EL (cell line): ENCODE measurements around the gene EXTL1.
A peak's percentile ranks its signal among the peaks of the same experiment; 100 is the strongest.

ENCODE experiments used
- DNase-seq: peaks from one replicate; pipeline ENCODE4 v3.0.0-alpha.2; 2016

The EXTL1 gene

DNA sequence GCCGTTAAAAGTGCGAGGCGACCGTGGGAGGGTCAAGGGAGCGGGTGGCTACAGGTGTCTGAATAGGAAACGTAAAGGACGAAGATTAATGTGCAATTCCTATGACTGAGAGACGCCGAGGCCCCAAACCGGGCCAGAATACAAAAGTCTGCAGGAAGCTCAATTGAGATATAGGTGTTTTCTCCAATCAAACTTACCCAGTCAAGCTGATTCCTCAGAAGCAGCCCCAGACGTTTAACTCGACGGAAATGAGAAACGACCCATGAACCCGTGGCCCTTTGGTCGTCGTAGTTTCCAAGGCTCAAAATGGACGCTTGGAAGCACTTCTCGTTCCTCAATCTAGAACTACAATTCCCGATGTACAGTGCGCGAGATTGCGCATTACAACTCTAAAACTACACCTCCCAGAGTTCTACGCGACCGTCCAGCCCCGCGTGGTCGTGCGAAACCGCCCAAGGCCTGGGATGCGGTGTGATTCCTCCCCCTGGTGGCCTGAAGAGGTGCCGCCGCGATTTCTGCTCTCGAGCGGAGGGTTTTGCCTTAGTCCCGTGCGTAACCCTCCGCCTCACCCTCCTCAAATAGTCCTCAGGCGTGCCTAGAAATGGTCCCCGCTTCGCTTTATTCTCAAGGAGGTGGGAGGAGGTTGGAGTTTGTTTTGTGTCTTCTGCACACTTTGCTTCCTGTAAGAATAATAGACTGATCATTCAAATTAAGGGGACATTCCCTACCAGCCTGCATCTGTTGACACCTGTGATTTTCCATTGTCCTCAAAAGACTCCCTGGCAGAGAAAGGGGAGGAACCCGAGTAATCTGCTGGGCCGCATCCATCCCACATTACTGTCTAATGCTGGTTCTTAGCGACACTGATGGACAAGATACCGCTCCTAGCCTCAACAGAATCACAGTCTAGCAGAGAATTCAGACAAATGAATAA lies 23.5 kb upstream of the EXTL1 start, which contains the start of gene PAFAH2:
TSS of gene PAFAH2 (minus strand) at position 236 of the 934 bp plus-strand sequence. CDS start 7,247 bp downstream, outside the sequence.
- DNase-seq, result peak; percentile 99

DNA sequence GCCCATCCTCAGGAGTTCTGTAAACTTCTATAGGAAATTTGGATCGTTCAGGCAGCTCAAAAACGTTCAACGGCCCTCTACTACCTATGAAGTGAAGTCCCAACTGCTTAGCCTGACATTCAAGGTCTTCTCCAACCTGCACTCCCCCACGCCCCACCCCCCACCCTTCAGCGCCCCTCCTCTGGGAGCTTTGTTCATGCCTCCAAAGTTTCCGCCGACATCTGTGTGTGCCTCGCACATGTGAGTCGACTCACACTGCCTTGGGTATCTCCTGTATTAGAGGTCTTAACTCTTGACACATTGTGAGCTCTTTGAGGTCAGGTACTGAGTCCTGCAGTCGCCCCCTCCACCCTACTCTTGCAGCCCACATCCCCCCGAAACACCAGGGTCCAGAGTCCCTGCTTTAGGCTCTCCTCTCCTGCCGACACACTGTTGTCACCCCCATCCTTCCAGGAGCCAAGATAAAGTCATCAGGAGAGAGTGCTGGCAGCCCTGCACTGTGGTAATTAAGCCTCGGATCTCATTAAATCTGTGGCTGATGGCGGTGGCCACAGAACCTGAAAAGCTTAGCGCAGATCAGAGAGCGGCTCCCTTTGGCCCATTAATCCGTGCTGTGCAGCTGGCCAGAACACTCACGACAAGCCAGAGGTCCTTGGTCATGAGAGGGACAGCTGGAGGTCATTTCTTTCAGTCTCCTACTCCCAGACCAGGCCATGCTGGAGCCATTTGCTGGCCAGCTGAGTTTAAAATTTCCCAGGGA lies 22.4 kb upstream of the EXTL1 start:
- no peak for DNase-seq

DNA sequence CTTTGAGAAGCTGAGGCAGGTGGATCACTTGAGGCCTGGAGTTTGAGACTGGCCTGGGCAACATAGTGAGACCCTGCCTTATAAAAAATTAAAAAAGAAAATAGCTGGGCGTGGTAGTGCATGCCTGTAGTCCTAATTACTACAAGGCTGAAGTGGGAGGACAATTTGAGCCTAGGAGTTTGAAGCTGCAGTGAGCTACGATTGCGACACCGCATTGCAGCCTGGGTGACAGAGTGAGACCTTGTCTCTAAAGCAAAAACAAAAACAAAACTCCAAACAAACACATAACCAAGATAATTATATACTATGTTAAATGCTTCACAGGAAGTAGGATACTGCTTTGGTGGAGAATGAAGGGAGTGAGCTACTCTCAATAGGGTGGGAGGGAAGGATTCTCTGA lies 18.3 kb upstream of the EXTL1 start:
- DNase-seq, result no peak

DNA sequence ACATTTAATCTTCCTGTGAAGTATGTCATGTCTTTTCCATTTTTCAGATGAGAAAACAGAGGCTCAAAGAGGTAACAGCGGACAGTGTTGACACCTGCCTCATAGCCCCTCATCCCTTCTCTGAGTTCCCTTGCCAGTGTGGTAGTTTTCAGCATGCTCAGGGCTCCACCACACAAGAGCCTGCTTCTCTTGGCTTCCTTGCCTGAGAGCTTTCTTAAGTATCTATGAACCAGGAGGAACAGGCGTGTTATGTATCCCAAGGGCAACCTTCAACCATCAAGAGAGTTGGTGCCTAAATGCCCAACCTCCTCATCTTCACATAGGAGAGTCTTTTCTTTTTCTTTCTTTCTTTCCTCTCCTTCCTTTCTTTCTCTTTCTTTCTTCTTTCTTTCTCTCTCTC lies 17.8 kb upstream of the EXTL1 start:
- DNase-seq, result no peak

DNA sequence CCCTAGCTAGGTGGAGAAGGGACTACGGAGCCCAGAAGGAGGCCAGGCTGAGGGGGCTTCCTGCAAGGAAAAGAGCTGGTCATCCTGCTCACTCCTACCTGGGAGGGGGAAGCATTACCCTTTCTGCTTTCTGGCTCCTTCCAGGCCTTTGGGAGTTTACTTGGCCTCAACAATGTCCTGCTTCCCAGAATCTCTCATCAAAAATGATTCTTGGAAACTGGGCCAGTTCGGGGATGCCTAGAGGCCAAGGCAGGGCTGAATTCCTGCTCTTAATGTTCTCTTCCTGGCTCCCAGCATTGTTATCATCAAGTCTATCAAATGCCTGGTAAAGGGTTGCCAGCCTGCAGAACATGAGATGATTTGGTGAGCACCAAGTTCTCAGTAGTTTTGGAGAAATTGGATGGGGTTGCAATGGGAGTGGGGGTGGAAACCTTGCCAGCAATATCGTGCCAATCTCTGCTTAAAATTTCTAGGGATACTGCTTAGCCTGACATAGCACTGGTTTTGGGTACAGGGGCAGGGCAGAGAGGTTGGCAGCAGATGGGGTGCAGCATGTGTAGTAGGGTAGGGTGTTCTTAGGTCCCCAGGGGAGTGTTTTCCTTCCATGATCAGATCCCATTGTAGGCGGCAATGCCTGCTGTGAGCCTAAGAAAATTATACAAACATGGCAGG lies 16.0 kb upstream of the EXTL1 start:
- DNase-seq, result no peak

DNA sequence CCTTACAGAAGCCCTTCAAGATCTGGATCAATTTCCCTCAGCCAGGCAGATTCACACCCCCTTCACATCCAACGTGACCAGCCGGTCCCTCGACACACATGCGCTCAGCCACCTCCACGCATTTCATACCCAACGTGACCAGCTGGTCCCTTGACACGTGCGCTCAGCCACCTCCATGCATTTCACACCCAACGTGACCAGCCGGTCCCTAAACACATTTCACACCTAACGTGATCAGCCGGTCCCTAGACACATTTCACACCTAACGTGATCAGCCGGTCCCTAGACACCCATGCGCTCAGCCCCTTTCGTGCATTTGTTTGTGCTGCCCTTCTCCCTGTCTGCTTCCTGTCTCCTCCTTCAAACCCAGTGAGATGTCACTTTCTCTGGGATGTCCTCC lies 14.9 kb upstream of the EXTL1 start:
- no peak for DNase-seq

DNA sequence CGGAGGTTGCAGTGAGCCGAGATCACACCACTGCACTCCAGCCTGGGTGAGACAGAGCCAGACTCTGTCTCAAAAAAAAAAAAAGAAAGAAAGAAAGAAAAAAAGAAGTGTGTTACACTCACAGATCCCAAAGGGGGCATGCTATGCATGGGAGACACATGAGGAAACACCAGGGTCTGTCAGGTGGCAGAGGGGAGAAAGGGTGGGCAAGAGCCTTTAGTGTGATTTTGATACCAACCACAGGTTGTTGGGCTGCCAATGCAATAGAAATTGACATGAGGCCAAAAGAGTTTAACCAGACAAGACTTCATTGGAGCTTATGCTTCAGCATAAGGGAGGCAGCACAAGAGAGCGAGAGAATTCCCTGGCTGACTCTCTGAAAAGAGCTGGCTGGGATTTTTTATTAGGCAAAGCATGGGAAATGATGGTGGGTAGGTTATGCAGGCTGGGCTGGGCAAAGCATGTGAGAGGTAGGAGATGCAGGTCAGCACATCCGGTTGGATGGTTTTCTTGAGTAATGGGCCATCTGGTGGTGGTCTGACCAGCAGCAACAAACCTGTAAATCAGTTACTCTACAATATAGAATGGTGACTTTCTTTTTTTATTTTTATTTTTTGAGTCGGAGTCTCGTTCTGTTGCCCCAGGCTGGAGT lies 11.7 kb upstream of the EXTL1 start:
- no peak for DNase-seq

DNA sequence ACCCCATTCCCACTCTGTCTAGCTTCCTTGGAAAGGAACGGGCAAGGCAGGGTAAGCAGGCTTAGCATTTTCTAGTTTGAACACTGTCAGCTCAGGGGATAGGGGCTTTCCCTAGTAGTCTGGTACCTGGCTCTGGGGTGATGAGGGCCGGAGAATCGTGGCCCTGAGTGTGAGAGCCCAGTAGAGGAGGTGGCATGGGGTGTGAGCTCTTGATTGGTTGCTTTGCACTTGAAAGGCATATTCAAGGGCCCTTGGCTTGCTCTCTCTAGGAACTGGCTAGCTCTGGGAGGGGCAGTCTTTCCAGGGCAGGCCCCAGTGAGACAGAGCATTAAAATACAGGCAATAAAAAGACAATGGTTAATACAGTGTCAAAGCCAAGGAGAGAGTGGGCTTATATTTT lies 10.8 kb upstream of the EXTL1 start:
- DNase-seq, result no peak

DNA sequence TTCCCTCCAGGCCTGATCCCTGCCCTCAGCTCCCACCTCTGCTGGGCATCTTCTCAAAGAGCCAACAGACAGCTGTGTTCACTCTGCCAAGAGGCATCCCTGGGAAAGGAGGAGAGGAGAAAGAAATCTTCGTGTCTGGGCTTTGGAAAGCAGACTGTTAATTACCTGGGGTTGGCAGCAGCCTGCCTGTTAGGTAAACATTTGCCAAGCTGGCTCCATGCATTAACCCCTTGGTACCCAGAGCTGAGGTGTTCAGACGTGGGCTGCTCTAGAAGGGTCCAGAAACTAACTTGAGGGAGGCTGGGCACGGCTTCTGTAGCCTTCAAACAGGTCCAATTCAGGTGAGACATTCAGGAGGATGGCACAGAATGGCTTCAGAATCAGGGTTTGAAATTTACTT lies 8.7 kb upstream of the EXTL1 start:
- DNase-seq, result no peak

DNA sequence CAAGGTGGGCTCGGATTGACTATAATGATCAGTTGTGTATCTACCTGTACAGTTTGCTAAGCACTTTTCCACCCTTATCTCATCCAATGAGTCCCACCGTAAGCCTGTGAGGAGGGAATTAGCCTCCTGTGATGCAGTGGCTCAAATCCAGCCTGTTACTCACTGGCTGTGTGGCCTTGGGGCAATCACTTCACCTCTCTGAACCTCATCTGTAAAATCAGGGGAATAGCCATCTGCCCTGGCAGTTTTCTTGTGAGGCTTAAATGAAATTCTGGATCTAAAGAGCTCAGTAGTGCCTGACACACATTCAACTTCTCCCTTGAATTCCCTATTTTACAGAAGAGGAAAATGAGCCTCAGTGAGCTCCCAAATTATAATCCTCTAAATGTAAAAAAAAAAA lies 7.4 kb upstream of the EXTL1 start:
- no peak for DNase-seq

DNA sequence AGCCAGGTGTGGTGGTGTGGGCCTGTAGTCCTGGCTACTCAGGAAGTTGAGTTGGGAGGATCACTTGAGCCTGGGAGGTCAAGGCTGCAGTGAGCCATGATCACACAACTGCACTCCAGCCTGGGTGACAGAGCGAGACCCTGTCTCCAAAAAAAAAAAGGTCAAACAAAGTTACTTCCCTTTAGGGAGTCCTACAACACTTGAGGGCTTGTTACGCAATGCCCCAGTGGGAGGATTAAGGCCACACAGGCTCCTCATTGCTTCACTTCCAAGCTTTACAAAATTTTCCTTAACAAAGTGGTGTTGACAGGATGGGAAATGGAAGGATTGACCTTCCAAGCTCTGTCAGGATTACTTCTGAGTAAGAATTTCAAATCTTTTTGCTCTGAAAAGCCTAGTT lies 6.2 kb upstream of the EXTL1 start:
- DNase-seq, result peak; percentile 34

DNA sequence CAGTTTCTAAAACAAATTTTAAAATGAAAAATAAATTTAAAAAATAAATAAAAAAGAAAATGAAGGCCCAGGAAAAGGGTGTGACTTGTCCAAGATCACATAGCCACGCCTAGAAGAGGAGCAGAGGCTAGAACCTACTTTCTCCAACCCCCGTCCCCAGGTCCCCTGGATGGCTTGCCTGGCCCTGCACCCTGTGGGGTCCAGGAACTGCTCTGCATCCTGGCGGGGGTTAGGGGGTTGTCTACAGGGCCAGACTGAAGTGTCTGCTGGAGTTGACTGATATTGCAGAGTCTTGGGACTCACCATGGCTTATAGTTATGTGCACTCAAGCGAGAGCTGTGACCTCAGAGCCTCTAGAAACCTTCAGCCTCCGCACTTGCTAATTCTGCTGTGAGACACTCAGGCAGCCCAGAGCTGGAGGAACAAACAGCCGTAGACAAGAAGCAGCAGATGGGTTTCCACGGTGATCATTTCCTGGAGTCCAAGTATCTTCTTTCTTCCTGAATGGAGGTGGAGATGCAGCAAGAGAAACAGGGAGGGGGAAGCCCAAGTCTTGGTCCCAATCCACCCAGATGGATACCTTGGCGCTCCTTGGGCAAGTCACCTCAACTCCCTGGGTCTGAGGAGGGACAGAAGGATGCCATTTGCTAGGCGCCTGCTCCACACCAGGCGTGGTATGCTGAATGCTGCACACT lies 5.2 kb upstream of the EXTL1 start:
- DNase-seq, result no peak

DNA sequence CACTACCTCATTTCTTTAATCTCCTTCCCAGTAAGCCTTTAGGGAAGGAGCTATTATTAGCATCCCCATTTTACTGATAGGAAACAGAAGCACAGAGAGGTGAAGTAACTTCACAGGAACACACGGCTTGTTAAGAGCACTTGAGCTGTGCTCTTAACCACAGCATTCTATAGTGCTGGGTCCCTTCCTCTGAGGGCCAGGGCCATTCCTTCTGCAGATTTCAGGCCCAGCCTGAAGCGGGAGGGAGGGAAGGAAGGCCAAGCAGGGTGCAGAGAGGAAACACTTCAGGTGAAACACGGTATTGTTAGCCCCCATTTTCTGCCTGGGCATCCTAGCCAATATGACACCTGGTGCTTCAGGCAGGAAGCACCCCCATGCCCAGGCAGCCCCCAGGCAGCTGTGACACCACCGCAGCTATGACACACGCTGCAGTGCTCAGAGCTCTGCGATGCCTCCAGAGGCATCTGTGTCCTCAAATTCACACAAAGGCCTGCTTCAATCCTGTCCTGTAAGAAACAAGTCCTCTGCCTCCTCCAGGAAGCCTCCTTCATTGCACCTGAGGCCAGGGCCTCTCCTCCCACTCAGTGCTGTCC lies 4.5 kb upstream of the EXTL1 start:
- no peak for DNase-seq

DNA sequence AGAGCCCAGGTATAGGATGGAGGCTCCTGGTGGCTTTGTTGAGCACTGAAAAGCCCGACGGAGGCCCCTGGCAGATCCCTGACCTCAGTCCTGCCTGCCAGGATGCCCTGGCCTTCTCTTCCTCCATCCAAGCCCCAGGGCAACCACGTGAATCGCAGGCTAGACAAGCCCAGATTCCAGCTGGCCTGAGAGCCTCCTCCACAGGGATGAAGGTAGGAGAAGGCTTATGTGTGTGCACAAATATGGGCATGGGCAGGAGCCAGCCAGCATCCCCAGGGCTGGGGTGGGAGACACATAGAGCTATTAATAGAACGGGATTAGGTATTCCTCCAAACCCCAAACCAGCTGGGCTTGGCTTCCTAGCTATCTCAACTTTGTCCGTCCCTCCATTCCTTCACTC lies 4.0 kb upstream of the EXTL1 start:
- DNase-seq, result peak; percentile 54

DNA sequence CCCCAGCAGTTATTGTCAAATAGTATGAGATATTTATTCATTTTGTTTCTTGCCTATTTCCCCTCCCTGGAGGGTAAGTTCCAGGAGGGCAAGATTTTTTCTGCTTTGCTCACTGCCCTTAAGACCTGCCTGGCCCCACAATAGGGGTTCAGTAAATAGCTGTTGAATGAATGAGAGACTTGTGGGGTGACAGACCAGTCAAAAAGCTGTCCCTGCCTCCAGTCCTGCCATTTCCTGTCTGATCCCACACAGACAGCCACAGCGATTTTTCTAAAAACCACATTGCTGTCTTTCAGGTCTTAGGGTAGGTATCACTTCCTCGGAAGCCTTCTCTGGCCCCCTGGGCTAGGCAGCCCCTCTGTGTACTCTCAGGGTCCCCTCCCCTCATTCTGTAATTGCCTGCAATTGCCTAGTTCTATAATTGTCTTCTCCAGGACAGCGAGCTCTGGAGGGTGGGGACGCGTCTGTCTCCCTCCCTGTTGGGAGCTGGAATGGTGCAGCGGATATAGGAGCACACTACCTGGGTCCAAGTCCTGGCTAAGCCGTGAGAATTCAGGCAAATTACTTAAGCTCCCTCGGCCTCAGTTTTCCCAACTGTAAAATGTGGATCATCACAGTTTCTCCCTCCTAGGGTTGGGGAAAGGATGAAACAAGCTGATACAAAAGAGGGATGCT lies 1.8 kb upstream of the EXTL1 start:
- peak; percentile 87 for DNase-seq

DNA sequence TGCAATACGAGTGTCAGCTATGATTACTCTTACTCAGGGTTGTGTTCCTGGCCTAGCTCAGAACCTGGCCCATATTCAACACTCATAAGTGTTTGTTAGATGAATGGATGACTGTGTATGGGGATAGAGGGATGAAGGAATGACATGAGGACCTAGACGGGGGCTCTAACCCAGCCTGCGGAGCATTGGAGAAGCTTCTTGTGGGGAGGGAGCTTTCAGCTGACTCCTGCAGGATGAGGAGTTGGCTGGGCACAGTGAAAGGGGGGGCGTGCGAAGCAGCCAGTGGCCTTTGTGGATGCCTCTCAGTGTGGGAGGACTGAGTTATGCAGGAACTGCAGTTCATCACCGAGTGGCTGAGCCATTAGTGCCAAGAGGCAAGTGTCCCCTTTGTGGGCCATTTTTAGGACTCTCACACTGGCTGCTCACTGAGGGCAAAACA lies 1.2 kb upstream of the EXTL1 start:
- peak; percentile 67 for DNase-seq

DNA sequence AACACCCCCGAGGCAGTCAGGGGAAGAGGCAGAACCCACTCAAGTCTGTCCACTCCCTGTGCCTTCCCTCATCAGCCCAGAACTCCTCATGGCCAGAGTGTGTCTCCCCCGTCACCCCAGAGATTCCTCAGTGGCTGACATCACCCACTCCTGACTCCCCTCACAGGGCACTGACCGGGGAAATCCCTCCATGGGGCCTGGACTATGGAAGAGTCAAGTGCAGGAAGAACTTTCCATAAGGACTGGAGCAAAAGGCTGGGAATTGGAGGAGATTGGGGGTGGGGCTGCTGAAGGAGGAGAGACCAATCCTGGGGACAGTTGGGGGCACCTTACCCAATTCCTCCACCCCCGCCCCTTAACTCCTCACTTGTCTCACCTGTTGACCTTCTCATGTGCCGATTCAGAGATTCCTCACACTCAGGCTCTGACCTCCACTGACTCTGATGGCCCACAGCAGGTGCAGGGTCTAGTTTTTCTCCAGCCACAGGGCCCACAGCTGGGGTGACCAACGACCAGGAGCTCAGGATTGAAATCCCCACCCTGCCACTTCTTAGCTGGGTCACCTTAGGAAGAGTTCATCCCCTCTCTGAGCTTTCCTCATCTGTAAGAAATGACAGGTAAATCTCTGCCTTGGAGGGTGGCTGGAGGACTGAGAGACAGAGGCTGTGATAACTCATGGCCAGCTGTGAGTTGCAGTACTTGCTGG lies 481 bp upstream of the EXTL1 start:
- peak; percentile 72 for DNase-seq

DNA sequence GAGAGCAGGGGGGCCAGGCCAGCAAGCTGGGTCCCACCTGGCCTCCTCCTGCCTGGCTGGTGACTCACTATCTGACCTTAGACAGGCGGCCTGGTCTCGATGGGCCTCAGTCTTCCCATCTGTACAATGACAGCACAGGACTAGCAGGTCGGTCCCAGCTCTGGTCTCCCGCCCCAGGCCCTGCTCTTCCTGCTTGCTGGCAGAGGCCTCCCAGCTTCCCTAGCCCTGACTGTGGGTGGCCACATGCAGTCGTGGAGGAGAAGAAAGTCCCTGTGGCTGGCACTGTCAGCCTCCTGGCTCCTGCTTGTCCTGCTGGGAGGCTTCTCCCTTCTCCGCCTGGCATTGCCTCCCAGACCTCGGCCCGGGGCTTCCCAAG lies 817 bp downstream of the EXTL1 start:
- no peak for DNase-seq

DNA sequence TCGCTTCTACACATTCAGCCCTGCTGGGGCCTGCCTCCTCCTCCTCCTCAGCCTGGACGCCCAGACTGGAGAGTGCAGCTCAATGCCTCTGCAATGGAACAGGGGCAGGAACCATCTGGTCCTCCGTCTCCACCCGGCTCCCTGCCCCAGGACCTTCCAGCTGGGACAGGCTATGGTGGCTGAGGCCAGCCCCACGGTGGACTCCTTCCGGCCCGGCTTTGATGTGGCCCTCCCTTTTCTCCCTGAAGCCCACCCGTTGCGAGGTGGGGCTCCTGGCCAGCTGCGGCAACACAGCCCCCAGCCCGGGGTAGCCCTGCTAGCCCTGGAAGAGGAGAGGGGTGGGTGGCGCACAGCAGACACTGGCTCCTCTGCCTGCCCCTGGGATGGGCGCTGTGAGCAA lies 1.4 kb downstream of the EXTL1 start:
- DNase-seq, result no peak

DNA sequence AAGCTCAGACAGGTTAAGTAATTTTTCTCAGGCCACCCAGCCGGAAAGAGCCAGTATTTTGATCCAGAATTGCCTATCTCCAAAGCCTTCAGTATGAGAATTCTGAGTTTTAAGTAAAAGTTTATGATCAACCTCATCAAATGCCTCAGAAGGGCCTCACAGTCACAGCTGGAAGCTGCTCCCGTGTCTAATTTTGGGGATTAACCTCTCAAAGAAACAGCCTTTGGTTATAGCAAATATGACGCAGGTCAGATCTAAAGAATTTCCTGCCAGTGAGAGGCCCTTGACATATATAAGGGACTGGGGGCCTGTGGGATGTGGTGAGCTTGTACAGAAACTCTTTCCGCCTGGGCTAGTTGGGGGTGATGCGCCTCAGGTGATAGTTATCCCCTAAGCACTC lies 2.3 kb downstream of the EXTL1 start:
- DNase-seq, result no peak

DNA sequence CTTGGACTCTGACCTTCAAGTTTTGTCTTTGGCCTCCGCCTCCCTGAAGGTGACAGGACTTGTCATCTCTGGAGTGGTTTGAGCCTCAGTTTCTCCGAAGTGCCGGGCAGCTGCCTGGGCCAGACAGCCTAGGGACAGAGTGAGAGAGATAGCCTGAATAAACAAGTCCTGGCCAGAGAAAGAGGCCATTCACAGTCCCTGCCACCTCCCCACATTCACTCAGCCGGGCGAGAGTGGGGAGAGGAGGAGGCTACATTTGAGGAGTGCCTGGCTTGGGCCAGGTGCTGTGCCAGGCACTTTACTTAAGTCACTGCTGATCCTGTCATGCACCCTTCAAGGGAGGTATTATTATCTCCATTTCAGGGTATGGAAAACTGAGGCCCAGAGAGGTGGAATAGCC lies 3.5 kb downstream of the EXTL1 start:
- no peak for DNase-seq
